HepG2 (cell line): Measurements from ENCODE around the gene KCNAB3. TPM values are rescaled to one million over a fixed set of nuclear protein-coding genes. Genes with fewer than 3 reads are reported as not detected.

Experiments used
- ATAC-seq: fragments of 200-7000 bp; cut with Tn5 transposase; 3 replicates; pipeline ENCODE4 v1.9.1; 2020; ENCODE audit warnings: mild to moderate bottlenecking, moderate library complexity
- BruUV-seq: library from RNA; stranded (reverse); fragments of 400-500 nt; replicated peaks from 2 replicates; lab custom pipeline; 2021; lab: Mats Ljungman, UMichigan
- CTCF ChIA-PET: fragments of 300-600 bp; formaldehyde crosslinking; extraction: SDS; loops from one replicate; lab custom pipeline; 2021; ENCODE audit warnings: low total read pairs, inconsistent platforms, low intra/inter-chr PET ratio; lab: Yijun Ruan, JAX
- POLR2A ChIA-PET: fragments of 350-600 bp; sonication (Branson Sonifier 250); formaldehyde crosslinking; loops from one replicate; lab custom pipeline; 2020; ENCODE audit warnings: antibody characterized with exemption, inconsistent platforms; lab: Yijun Ruan, JAX
- DNase-seq: peaks from one replicate; pipeline ENCODE4 v3.0.0-alpha.2; 2015; ENCODE audit warnings: low spot score
- FAIRE-seq: peaks from 3 replicates; lab custom pipeline; 2011; peaks lifted over from hg19 to GRCh38; lab: Jason Lieb, UNC
- H2AFZ ChIP-seq: one replicate; pipeline ENCODE4 v1.6.1; 2011; ENCODE audit warnings: low read length, inconsistent platforms
- H3K27ac ChIP-seq: fragments of 300-600 bp; 3 replicates; pipeline ENCODE4 v1.8.0; 2011; ENCODE audit warnings: mixed run types, mild to moderate bottlenecking, mixed read lengths, low read length, inconsistent platforms; ENCODE audit not compliant: insufficient read depth; ENCODE audit errors: extremely low read length
- H3K27me3 ChIP-seq, 2 experiments: fragments of 200-600 bp in 1 of 2; 2 replicates in 1 of 2; 3 replicates in 1 of 2; pipeline versions ENCODE4 v1.6.0 to v1.8.0; 2011; ENCODE audit warnings: low read length in 2 of 2, mild to moderate bottlenecking in 2 of 2, moderate library complexity in 2 of 2, inconsistent platforms in 1 of 2; ENCODE audit not compliant: insufficient read depth in 2 of 2, control insufficient read depth in 1 of 2
- H3K36me3 ChIP-seq, 2 experiments: fragments of 200-600 bp in 1 of 2; replicated peaks in 1 of 2; 2 replicates in 1 of 2; 3 replicates in 1 of 2; pipeline versions ENCODE4 v1.5.1 to v1.8.0; 2011; ENCODE audit warnings: low read length in 2 of 2, inconsistent platforms in 1 of 2; ENCODE audit not compliant: insufficient read depth in 2 of 2, control insufficient read depth in 1 of 2
- H3K4me1 ChIP-seq: 2 replicates; pipeline ENCODE4 v1.5.1; 2012; ENCODE audit warnings: low read length, inconsistent platforms; ENCODE audit not compliant: insufficient read depth
- H3K4me2 ChIP-seq: 2 replicates; pipeline ENCODE4 v1.6.0; 2011; ENCODE audit warnings: low read depth, low read length, inconsistent platforms
- H3K4me3 ChIP-seq, 3 experiments: fragments of 200-600 bp in 1 of 3; sonication (generic), shearing (Covaris generic) in 1 of 3; replicated peaks in 1 of 3; 2 replicates each; pipeline ENCODE4 v1.5.1; 2011 to 2016; ENCODE audit warnings: low read length in 3 of 3, inconsistent platforms in 2 of 3, low read depth in 2 of 3, mild to moderate bottlenecking in 2 of 3, control low read depth in 1 of 3, mixed read lengths in 1 of 3; ENCODE audit not compliant: insufficient read depth in 1 of 3
- H3K79me2 ChIP-seq: one replicate; pipeline ENCODE4 v1.6.1; 2011; ENCODE audit warnings: low read length, inconsistent platforms; ENCODE audit not compliant: insufficient read depth
- H3K9ac ChIP-seq: 2 replicates; pipeline ENCODE4 v1.6.0; 2011; ENCODE audit warnings: mild to moderate bottlenecking, low read depth, low read length, inconsistent platforms; ENCODE audit not compliant: insufficient read depth
- H3K9me3 ChIP-seq: 2 replicates; pipeline ENCODE4 v1.5.1; 2012; ENCODE audit warnings: mild to moderate bottlenecking, low read length
- H4K20me1 ChIP-seq: 2 replicates; pipeline ENCODE4 v1.6.0; 2011; ENCODE audit warnings: inconsistent platforms, mild to moderate bottlenecking, low read length, moderate library complexity; ENCODE audit not compliant: insufficient read depth
- ATM ChIP-seq: fragments of 450-650 bp; IDR thresholded peaks from 2 replicates; pipeline ENCODE4 v1.7.1; 2017; ENCODE audit warnings: mild to moderate bottlenecking, borderline replicate concordance
- CHCHD3 ChIP-seq: sonication (generic); formaldehyde crosslinking; IDR thresholded peaks from 2 replicates; pipeline ENCODE4 v1.8.0; 2022; ENCODE audit warnings: mild to moderate bottlenecking, missing genetic modification reagents, moderate library complexity
- CREM ChIP-seq, 2 experiments: sonication (generic) in 1 of 2; formaldehyde crosslinking in 1 of 2; IDR thresholded peaks; 2 replicates each; pipeline versions ENCODE4 v1.4.0 to v1.6.1; 2016 to 2020; ENCODE audit warnings: antibody characterized with exemption in 1 of 2, mild to moderate bottlenecking in 1 of 2, missing genetic modification reagents in 1 of 2
- CTCF ChIP-seq: sonication (generic); formaldehyde crosslinking; IDR thresholded peaks from 2 replicates; pipeline ENCODE4 v1.5.0; 2020; ENCODE audit warnings: mild to moderate bottlenecking, missing genetic modification reagents, moderate library complexity
- DRAP1 ChIP-seq: IDR thresholded peaks from 2 replicates; pipeline ENCODE4 v1.6.1; 2016; ENCODE audit warnings: missing genetic modification reagents, missing compliant biosample characterization
- GMEB1 ChIP-seq: sonication (generic); formaldehyde crosslinking; IDR thresholded peaks from 2 replicates; pipeline ENCODE4 v1.5.1; 2020; ENCODE audit warnings: missing genetic modification reagents, mild to moderate bottlenecking, borderline replicate concordance
- LCORL ChIP-seq, 2 experiments: fragments of 450-650 bp in 1 of 2; sonication (generic) in 1 of 2; formaldehyde crosslinking in 1 of 2; IDR thresholded peaks; 2 replicates each; pipeline versions ENCODE4 v1.5.0 to v1.6.1; 2017 to 2020; ENCODE audit warnings: antibody characterized with exemption in 1 of 2, missing genetic modification reagents in 1 of 2
- MAX ChIP-seq: IDR thresholded peaks from 2 replicates; pipeline ENCODE4 v1.6.1; 2012; ENCODE audit warnings: inconsistent platforms
- NR2F6 ChIP-seq, 2 experiments: IDR thresholded peaks; 2 replicates each; pipeline ENCODE4 v1.6.1; 2016; ENCODE audit warnings: antibody characterized with exemption in 1 of 2, mild to moderate bottlenecking in 1 of 2
- PHF20 ChIP-seq: sonication (generic); formaldehyde crosslinking; IDR thresholded peaks from 2 replicates; pipeline ENCODE4 v1.5.0; 2020; ENCODE audit warnings: mild to moderate bottlenecking, missing genetic modification reagents
- RARA ChIP-seq: IDR thresholded peaks from 2 replicates; pipeline ENCODE4 v1.6.1; 2016; ENCODE audit warnings: missing genetic modification reagents, missing compliant biosample characterization
- SCMH1 ChIP-seq: sonication (generic); formaldehyde crosslinking; IDR thresholded peaks from 2 replicates; pipeline ENCODE4 v1.9.0; 2021; ENCODE audit warnings: missing genetic modification reagents, mild to moderate bottlenecking, borderline replicate concordance
- TCF7 ChIP-seq: sonication (generic); IDR thresholded peaks from 2 replicates; pipeline ENCODE4 v1.6.1; 2016; ENCODE audit warnings: antibody characterized with exemption, low read depth
- ZFX ChIP-seq: sonication (generic); formaldehyde crosslinking; IDR thresholded peaks from 2 replicates; pipeline ENCODE4 v1.4.0; 2020; ENCODE audit warnings: mild to moderate bottlenecking, low read depth, missing genetic modification reagents, moderate library complexity
- ZNF644 ChIP-seq: IDR thresholded peaks from 2 replicates; pipeline ENCODE4 v1.6.1; 2016; ENCODE audit warnings: low read depth
- ZNF710 ChIP-seq: sonication (generic); formaldehyde crosslinking; IDR thresholded peaks from 2 replicates; pipeline ENCODE4 v1.5.0; 2020; ENCODE audit warnings: mild to moderate bottlenecking, missing genetic modification reagents, borderline replicate concordance
- ZNF83 ChIP-seq: sonication (generic); formaldehyde crosslinking; IDR thresholded peaks from 2 replicates; pipeline ENCODE4 v1.4.0; 2020; ENCODE audit warnings: missing genetic modification reagents, mild to moderate bottlenecking, borderline replicate concordance
- WGBS: methylation state at CpG from one replicate; pipeline ENCODE4 v1.1.6; 2017; ENCODE audit warnings: low lambda C conversion rate; 5-methylcytosine and 5-hydroxymethylcytosine counted together
- in situ Hi-C: cut with HindIII; loops from 2 replicates; pipeline ENCODE4 v1.10.0; 2017; ENCODE audit warnings: low pct_unique_long_range_greater_than_20kb; ENCODE audit not compliant: extremely low pct_ligation_motif_present
- intact Hi-C: fragments of 100-400 bp; cut with micrococcal nuclease; formaldehyde crosslinking; loops from one replicate; pipeline ENCODE4 v1.10.0; 2022; ENCODE audit not compliant: unreplicated experiment
- polyA plus RNA-seq, 8 experiments: library from polyadenylated mRNA; depleted of rRNA in 3 of 8; stranded (reverse) in 7 of 8; unstranded in 1 of 8; fragments of >200 nt; fragmentation: Illumina TruSeq in 4 of 8; extraction: Trizol in 4 of 8; gene quantifications; 2 replicates each; pipeline versions ENCODE4 v1.2.1 to v1.2.3, GENCODE V29; 2011 to 2016; ENCODE audit warnings: low read depth in 4 of 8, missing spikeins in 1 of 8, mixed read lengths in 1 of 8; ENCODE audit not compliant: insufficient read depth in 1 of 8
- total RNA-seq, 5 experiments: library from RNA; depleted of rRNA; stranded (reverse); fragments of >200 nt; fragmentation: Illumina TruSeq; extraction: Trizol; gene quantifications; 2 replicates each; pipeline ENCODE4 v1.2.3, GENCODE V29; 2016; ENCODE audit warnings: low read depth in 1 of 5

The KCNAB3 gene
- total and polyA plus RNA-seq, 2 of the 13 experiments (the other 11 are each of a cell fraction or from before 2014, with no cell fraction given): 0.29 to 0.88 TPM

GRCh38 chr17:7932949-7933348 is 3.3 kb upstream of the KCNAB3 start:
- peak; percentile 12 for FAIRE-seq
- Histone ChIP-seq H3K4me2 (peak overlapping the region; percentile 97), H2AFZ (no peak overlapping the region), H3K27me3 (no peaks in the 10 kb centered on the region; a peak in 1 of 5 replicates), H3K27ac (peak overlapping the region; percentile 67), H3K9ac (peak overlapping the region; percentile 93), H3K4me3 (peak overlapping the region; percentile 74 to 93 (median 80)), H3K79me2 (peaks cover 14% of the 10 kb centered on the region), H3K9me3 (no peaks in the 10 kb centered on the region), H4K20me1 (no peaks in the 10 kb centered on the region), H3K4me1 (peaks cover 26% of the 10 kb centered on the region), H3K36me3 (peaks cover 4 to 18% of the 10 kb centered on the region in 2 experiments; a peak in 4 of 5 replicates)
- intact Hi-C loops (loop anchor here (5.0 kb wide), 1 partner anchor 54 kb away; no protein-coding TSS in a partner anchor), in situ Hi-C loops (no loop called here)
- BruUV-seq: no TSS peak
- peak; percentile 21 for DNase-seq
- CTCF ChIA-PET: interaction anchor here (0.8 to 1.2 kb wide), 2 partner anchors 56 to 108 kb away, joined by 3 read pairs; no protein-coding TSS in a partner anchor
- POLR2A ChIA-PET: interaction anchor here (0.8 to 3.6 kb wide), 6 partner anchors 11 to 450 kb away, joined by 3 to 27 read pairs (median 5); partner anchors contain the start of genes CYB5D1, NAA38 and RNF227
- peak; percentile 34 for ATAC-seq
- WGBS: 7% methylated on average over 16 of the region's 16 CpGs
- TF ChIP-seq CTCF (CRISPR knock-in tag) (0 out of 2 replicates have a peak, but pooled peaks have one; percentile 13), ZNF83 (CRISPR knock-in tag) (no peak), ZNF644 (CRISPR knock-in tag) (no peak), CREM (IDR thresholded peaks at IDR 0.05) (no peak), CREM (CRISPR knock-in tag; IDR thresholded peaks at IDR 0.05) (no peak), GMEB1 (no peak), ATM (no peak), CHCHD3 (CRISPR knock-in tag) (no peak), ZNF710 (CRISPR knock-in tag) (no peak), MAX (peak; percentile 65), ZFX (no peak; the same call in 1 of the 2 replicates), RARA (CRISPR knock-in tag) (no peak), SCMH1 (CRISPR knock-in tag) (no peak), NR2F6 (IDR thresholded peaks at IDR 0.05) (no peak), NR2F6 (CRISPR knock-in tag; IDR thresholded peaks at IDR 0.05) (no peak), LCORL (IDR thresholded peaks at IDR 0.05) (no peak), LCORL (CRISPR knock-in tag; IDR thresholded peaks at IDR 0.05) (no peak), TCF7 (no peak), DRAP1 (no peak), PHF20 (CRISPR knock-in tag) (no peak)
